ENCODE data around the gene TMEM240. TPM values are rescaled to one million over a fixed set of nuclear protein-coding genes. Genes with fewer than 3 reads are reported as not detected.

Gene TMEM240
- total and polyA plus RNA-seq, 11 donors = 1.5 to 12.4 (median 4.2) TPM; not detected in 1

DNA sequence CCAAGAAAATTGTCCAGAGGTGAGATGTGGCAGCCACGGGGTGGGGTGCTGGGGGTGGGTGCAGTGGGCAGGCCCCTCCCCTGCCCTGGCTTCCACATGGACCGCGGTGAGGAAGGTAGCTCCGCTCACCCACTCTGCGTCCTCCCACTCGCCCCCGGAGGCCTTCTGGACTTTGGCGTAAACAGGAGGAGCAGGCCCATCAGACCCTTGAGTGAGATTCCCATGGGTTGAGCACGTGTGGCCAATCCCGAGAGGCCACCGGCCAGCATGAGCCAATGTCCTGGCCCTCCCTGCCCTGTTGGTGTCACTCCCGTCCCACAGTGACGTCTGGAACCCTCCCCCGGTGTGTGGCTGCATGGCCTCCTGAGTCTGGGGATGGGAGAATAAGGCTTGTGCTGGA, 8.2 kb upstream of the TMEM240 start:
- no peaks in the 10 kb centered on the region for H3K9me3 ChIP-seq
- no peak for DNase-seq
- H3K36me3 ChIP-seq = peaks cover 0 to 19% (median 0%) of the 10 kb centered on the region in 9 donors
- H3K27me3 ChIP-seq = no peaks in the 10 kb centered on the region
- TF ChIP-seq, protein P1, sequence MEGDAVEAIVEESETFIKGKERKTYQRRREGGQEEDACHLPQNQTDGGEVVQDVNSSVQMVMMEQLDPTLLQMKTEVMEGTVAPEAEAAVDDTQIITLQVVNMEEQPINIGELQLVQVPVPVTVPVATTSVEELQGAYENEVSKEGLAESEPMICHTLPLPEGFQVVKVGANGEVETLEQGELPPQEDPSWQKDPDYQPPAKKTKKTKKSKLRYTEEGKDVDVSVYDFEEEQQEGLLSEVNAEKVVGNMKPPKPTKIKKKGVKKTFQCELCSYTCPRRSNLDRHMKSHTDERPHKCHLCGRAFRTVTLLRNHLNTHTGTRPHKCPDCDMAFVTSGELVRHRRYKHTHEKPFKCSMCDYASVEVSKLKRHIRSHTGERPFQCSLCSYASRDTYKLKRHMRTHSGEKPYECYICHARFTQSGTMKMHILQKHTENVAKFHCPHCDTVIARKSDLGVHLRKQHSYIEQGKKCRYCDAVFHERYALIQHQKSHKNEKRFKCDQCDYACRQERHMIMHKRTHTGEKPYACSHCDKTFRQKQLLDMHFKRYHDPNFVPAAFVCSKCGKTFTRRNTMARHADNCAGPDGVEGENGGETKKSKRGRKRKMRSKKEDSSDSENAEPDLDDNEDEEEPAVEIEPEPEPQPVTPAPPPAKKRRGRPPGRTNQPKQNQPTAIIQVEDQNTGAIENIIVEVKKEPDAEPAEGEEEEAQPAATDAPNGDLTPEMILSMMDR (IDR thresholded peaks at IDR 0.05) = no peak
- TF ChIP-seq POLR2A (IDR thresholded peaks at IDR 0.05) = no peak
- no peak overlapping the region for H3K4me3 ChIP-seq
- peaks cover 0 to 33% (median 15%) of the 10 kb centered on the region in 12 donors for H3K4me1 ChIP-seq
- H3K27ac ChIP-seq = peak overlapping the region in 1 of 12 donors; percentile 2
- WGBS, 4 donors = 59 to 81% (median 78%) methylated on average over 10 to 14 of the region's 14 CpGs
- ATAC-seq = no peak
- intact Hi-C loops (cut with DNase I) = no loop called here

DNA sequence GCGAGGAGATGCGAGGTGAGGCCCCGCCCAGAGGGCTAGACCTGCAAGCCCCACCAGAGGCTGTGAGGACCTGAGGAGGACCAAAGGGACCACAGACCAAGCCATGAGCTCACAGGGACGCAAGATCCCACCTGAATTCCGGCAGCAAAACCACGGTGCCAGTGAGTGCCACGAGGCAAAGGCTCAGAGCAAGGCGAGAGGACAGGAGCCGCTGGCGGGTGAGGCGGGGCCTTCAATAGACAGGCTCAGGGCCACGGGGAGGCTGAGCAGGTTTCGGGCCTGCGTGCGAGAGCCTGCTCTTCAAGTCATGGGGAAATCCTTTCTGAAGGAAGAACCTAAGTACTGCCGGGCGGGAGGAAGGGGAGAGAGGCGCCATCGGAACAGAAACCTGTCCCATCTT, 7.1 kb upstream of the TMEM240 start:
- TF ChIP-seq, protein P1 (IDR thresholded peaks at IDR 0.05) = no peak
- TF ChIP-seq POLR2A (IDR thresholded peaks at IDR 0.05) = no peak
- 93 to 95% (median 93%) methylated on average over 19 of the region's 19 CpGs for whole genome bisulfite sequencing, 4 donors
- intact Hi-C loops (cut with DNase I) = no loop called here
- Histone ChIP-seq H3K36me3 (peaks cover 0 to 29% (median 7%) of the 10 kb centered on the region in 9 donors), H3K27me3 (no peaks in the 10 kb centered on the region), H3K9me3 (no peaks in the 10 kb centered on the region), H3K4me1 (peaks cover 0 to 42% (median 17%) of the 10 kb centered on the region in 12 donors), H3K4me3 (no peak overlapping the region), H3K27ac (no peak overlapping the region)
- no peak for DNase-seq
- no peak for ATAC-seq

DNA sequence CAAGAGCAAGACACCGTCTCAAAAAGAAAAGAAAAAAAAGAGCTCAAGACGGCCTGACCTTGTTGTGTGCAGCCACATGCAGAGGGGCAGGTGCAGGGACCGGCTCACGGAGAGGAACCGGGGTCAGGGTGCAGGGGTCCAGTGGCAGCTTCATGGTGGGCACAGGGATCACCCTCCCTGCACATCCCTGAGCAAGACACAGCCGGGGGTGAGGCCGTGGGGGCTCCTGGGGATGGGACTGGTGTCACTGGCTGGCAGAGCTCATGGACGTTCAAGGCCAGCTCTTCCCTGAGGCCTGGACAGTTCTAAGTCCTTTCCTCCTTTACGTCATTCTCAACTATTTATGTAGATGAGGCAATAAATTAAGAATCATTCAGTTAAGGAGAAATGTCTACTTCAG, 6.6 kb upstream of the TMEM240 start:
- no peak overlapping the region for H3K4me3 ChIP-seq
- DNase-seq (no peak), ATAC-seq (no peak)
- no peaks in the 10 kb centered on the region for H3K9me3 ChIP-seq
- peaks cover 0 to 27% (median 9%) of the 10 kb centered on the region in 9 donors for H3K36me3 ChIP-seq
- intact Hi-C loops (cut with DNase I) = no loop called here
- WGBS, 4 donors = 89 to 90% (median 90%) methylated on average over 9 of the region's 9 CpGs
- H3K27me3 ChIP-seq = no peaks in the 10 kb centered on the region
- TF ChIP-seq, protein P1 (IDR thresholded peaks at IDR 0.05) = no peak
- no peak for TF ChIP-seq POLR2A (IDR thresholded peaks at IDR 0.05)
- H3K27ac ChIP-seq = no peak overlapping the region
- peaks cover 0 to 43% (median 17%) of the 10 kb centered on the region in 12 donors for H3K4me1 ChIP-seq

DNA sequence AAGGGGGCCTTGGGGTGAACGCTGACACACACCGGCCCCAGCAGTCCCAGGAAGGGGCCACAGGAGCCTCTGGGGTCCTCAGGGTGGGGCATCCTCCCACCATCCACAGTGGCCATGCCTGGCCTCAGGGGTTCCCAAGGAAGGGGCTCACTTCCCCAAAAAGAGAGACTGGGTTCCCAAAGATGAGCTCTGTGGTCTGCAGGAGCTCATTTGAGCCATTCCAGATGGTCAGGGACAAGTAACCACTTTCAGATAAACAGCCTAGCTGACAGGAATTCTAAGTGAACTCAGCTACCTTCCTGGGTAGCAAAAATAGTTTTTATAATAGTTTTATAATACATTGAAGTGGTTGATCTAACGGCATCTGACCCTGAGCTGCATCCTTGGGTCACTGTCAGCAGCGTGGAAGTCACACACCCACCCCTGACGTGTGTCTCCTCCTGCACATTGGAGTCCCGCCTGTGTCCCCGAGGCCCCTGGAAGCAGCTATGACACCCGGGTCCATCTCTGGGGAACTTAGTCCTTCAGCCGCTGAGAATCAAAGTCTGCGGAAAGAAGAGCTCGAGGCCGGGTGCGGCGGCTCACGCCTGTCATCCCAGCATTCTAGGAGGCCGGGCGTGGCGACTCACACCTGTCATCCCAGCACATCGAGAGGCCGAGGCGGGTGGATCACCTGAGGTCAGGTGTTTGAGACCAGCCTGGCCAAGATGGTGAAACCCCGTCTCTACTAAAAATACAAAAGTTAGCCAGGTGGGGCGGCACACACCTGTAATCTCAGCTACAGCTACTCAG, 5.7 kb upstream of the TMEM240 start:
- no peak overlapping the region for H3K4me3 ChIP-seq
- 80 to 85% (median 84%) methylated on average over 14 to 23 of the region's 23 CpGs for WGBS, 4 donors
- H3K27me3 ChIP-seq = no peaks in the 10 kb centered on the region
- H3K27ac ChIP-seq = peak overlapping the region in 1 of 12 donors; percentile 91
- peaks cover 0 to 34% (median 17%) of the 10 kb centered on the region in 9 donors for H3K36me3 ChIP-seq
- no peaks in the 10 kb centered on the region for H3K9me3 ChIP-seq
- H3K4me1 ChIP-seq = peaks cover 0 to 46% (median 17%) of the 10 kb centered on the region in 12 donors
- no peak for ATAC-seq
- no peak for TF ChIP-seq POLR2A (IDR thresholded peaks at IDR 0.05)
- TF ChIP-seq, protein P1 (IDR thresholded peaks at IDR 0.05) = no peak
- no peak for DNase-seq
- intact Hi-C loops (cut with DNase I) = no loop called here
